Suprapubic skin (tissue), 4 donors: ENCODE data around the gene INSR.

Experiments used
- EP300 ChIP-seq: sonication (generic); formaldehyde crosslinking; IDR thresholded peaks from one replicate; pipeline ENCODE4 v1.6.1; 2017; ENCODE audit warnings: antibody characterized with exemption
- POLR2A ChIP-seq, 2 donors: fragments of 450-650 bp; IDR thresholded peaks; one replicate each; pipeline ENCODE4 v1.6.1; 2017; ENCODE audit warnings: antibody characterized with exemption in 2 of 2, mild to moderate bottlenecking in 2 of 2, moderate library complexity in 2 of 2
- POLR2AphosphoS5 ChIP-seq, 3 donors: sonication (generic); formaldehyde crosslinking; IDR thresholded peaks; one replicate each; pipeline ENCODE4 v1.6.1; 2017; ENCODE audit warnings: antibody characterized with exemption in 3 of 3
- TF ChIP-seq, protein P1 (sequence below), 2 donors: fragments of 200-600 bp in 1 of 2; fragments of 450-650 bp in 1 of 2; sonication (generic) in 1 of 2; IDR thresholded peaks; one replicate each; pipeline ENCODE4 v1.5.1; 2016 to 2019; ENCODE audit warnings: antibody characterized with exemption in 2 of 2, mild to moderate bottlenecking in 1 of 2, moderate library complexity in 1 of 2

DNA sequence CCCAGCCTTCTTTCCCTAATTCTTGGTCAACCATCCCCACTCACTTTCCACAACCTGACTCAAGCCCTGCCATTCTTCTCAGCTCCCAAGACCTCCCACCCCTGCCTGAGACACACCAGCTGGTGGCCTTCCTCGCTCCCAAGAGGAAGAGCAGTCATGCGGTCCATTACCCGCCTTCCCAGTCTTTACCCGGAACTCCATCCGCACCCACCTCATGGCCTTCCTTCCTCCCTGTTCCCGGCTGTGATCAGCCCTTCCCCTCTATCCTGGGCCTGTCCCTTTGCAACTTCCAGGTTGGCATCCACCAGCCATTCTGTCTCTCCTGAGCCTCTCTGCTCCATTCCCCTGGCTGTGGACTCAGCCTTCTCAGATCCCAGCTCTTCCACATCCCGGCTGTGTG is 18.6 kb upstream of the INSR start:
- TF ChIP-seq POLR2A (IDR thresholded peaks at IDR 0.05) = no peak
- TF ChIP-seq, protein P1, sequence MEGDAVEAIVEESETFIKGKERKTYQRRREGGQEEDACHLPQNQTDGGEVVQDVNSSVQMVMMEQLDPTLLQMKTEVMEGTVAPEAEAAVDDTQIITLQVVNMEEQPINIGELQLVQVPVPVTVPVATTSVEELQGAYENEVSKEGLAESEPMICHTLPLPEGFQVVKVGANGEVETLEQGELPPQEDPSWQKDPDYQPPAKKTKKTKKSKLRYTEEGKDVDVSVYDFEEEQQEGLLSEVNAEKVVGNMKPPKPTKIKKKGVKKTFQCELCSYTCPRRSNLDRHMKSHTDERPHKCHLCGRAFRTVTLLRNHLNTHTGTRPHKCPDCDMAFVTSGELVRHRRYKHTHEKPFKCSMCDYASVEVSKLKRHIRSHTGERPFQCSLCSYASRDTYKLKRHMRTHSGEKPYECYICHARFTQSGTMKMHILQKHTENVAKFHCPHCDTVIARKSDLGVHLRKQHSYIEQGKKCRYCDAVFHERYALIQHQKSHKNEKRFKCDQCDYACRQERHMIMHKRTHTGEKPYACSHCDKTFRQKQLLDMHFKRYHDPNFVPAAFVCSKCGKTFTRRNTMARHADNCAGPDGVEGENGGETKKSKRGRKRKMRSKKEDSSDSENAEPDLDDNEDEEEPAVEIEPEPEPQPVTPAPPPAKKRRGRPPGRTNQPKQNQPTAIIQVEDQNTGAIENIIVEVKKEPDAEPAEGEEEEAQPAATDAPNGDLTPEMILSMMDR (IDR thresholded peaks at IDR 0.05) = no peak
- TF ChIP-seq EP300 = no peak
- TF ChIP-seq POLR2AphosphoS5 (IDR thresholded peaks at IDR 0.05) = no peak
